ENCODE measurements around the gene SLC18A2.

GRCh38 chr10:117311261-117311660, 70.3 kb downstream of the SLC18A2 start:
- TF ChIP-seq SPI1 (IDR thresholded peaks at IDR 0.05; ENCODE audit: low read depth, low read length): no peak
- no peak for TF ChIP-seq POU2F2 (IDR thresholded peaks at IDR 0.05; ENCODE audit: low read depth, low read length)
- no peak for TF ChIP-seq TAF1 (IDR thresholded peaks at IDR 0.05; ENCODE audit: low read depth, low read length)
- no peak for TF ChIP-seq POLR2A (IDR thresholded peaks at IDR 0.05; ENCODE audit: low read depth, low read length)
- no peak for TF ChIP-seq POLR2AphosphoS5 (IDR thresholded peaks at IDR 0.05; ENCODE audit: low read depth, low read length)

Data from GM12891 (cell line).